ENCODE measurements around the gene LAMA2. TPM values are rescaled to one million over a fixed set of nuclear protein-coding genes. Genes with fewer than 3 reads are reported as not detected.
A peak's percentile ranks its signal among the peaks of the same experiment; 100 is the strongest.

Gene LAMA2
- total and polyA plus RNA-seq, 2 of the 13 experiments (the other 11 are each of a cell fraction or from before 2014, with no cell fraction given), result 0.11 to 0.28 TPM

DNA sequence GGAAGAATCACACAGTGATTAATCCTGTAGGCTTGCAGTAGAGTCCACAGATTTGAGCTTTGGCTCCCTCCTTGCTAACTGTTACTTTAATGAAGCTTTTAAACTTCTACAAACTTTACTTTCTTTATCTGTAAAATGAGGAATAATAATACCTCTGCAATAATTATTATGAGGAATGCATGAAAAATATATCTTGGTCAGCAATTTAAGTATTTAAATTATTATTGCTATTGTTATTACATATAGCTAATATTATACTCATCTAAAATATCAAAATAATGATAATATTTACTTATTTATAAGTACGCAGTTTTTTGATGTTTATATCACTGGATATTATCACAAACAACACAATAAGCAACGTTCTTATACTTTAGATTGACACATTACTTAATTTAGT lies 38.3 kb upstream of the LAMA2 start:
- no peak for DNase-seq (ENCODE audit: low spot score)
- Histone ChIP-seq H3K4me2 (ENCODE audit: low read depth, low read length) (no peak overlapping the region), H3K79me2 (ENCODE audit: insufficient read depth, low read length) (no peaks in the 10 kb centered on the region), H3K9ac (ENCODE audit: insufficient read depth, low read depth, low read length) (no peak overlapping the region), H3K9me3 (ENCODE audit: low read length) (no peaks in the 10 kb centered on the region), H3K4me3 (replicated peaks in 1 of 3; ENCODE audit: insufficient read depth in 1 of 3, low read depth in 2 of 3, low read length in 3 of 3) (no peak overlapping the region), H3K4me1 (ENCODE audit: insufficient read depth, low read length) (no peaks in the 10 kb centered on the region), H3K27me3 (ENCODE audit: control insufficient read depth in 1 of 2, insufficient read depth in 2 of 2, low read length in 2 of 2) (no peaks in the 10 kb centered on the region), H2AFZ (ENCODE audit: low read length) (no peak overlapping the region), H3K27ac (ENCODE audit: extremely low read length, insufficient read depth, low read length) (no peak overlapping the region), H4K20me1 (ENCODE audit: insufficient read depth, low read length) (no peaks in the 10 kb centered on the region), H3K36me3 (replicated peaks in 1 of 2; ENCODE audit: control insufficient read depth in 1 of 2, insufficient read depth in 2 of 2, low read length in 2 of 2) (no peaks in the 10 kb centered on the region)
- FAIRE-seq, result no peak
- POLR2A ChIA-PET, result no interaction called here
- WGBS (ENCODE audit: low lambda C conversion rate), result 28% methylated on average over 2 of the region's 2 CpGs
- intact Hi-C loops (cut with micrococcal nuclease; ENCODE audit: unreplicated experiment), result no loop called here
- ATAC-seq, result no peak
- TF ChIP-seq ZEB1 (IDR thresholded peaks at IDR 0.05; ENCODE audit: insufficient replicate concordance, low read depth) (no peak), ZNF205 (CRISPR knock-in tag; IDR thresholded peaks at IDR 0.05) (no peak), MAFF (IDR thresholded peaks at IDR 0.05; ENCODE audit: low read depth, low read length) (peak; percentile 45; the same call in 1 of the 2 replicates), ZNF567 (CRISPR knock-in tag; IDR thresholded peaks at IDR 0.05; ENCODE audit: borderline replicate concordance) (no peak), MAFK (conservative IDR thresholded peaks at IDR 0.05 in 1 of 2, IDR thresholded peaks at IDR 0.05 in 1 of 2; ENCODE audit: low read length in 2 of 2) (peak; percentile 9 to 66; a peak in 2 of 4 replicates)
- no TSS peak for BruUV-seq (replicated peaks)
- CTCF ChIA-PET (ENCODE audit: low intra/inter-chr PET ratio, low total read pairs), result no interaction called here
- in situ Hi-C loops (cut with HindIII; ENCODE audit: extremely low pct_ligation_motif_present, low pct_unique_long_range_greater_than_20kb), result no loop called here

GRCh38 chr6:128847431-128848210 lies 35.3 kb upstream of the LAMA2 start:
- CTCF ChIA-PET (ENCODE audit: low intra/inter-chr PET ratio, low total read pairs), result no interaction called here
- Histone ChIP-seq H3K9ac (ENCODE audit: insufficient read depth, low read depth, low read length) (no peak overlapping the region), H3K4me3 (replicated peaks in 1 of 3; ENCODE audit: insufficient read depth in 1 of 3, low read depth in 2 of 3, low read length in 3 of 3) (no peak overlapping the region), H3K27ac (ENCODE audit: extremely low read length, insufficient read depth, low read length) (no peak overlapping the region), H3K4me1 (ENCODE audit: insufficient read depth, low read length) (no peaks in the 10 kb centered on the region), H3K4me2 (ENCODE audit: low read depth, low read length) (no peak overlapping the region), H3K36me3 (replicated peaks in 1 of 2; ENCODE audit: control insufficient read depth in 1 of 2, insufficient read depth in 2 of 2, low read length in 2 of 2) (no peaks in the 10 kb centered on the region), H3K9me3 (ENCODE audit: low read length) (no peaks in the 10 kb centered on the region), H4K20me1 (ENCODE audit: insufficient read depth, low read length) (no peaks in the 10 kb centered on the region), H2AFZ (ENCODE audit: low read length) (no peak overlapping the region), H3K79me2 (ENCODE audit: insufficient read depth, low read length) (no peaks in the 10 kb centered on the region), H3K27me3 (ENCODE audit: control insufficient read depth in 1 of 2, insufficient read depth in 2 of 2, low read length in 2 of 2) (no peaks in the 10 kb centered on the region)
- no peak for DNase-seq (ENCODE audit: low spot score)
- under 1% methylated on average over 4 of the region's 4 CpGs for WGBS (ENCODE audit: low lambda C conversion rate)
- FAIRE-seq, result no peak
- no peak for TF ChIP-seq FOSL2 (CRISPR knock-in tag; IDR thresholded peaks at IDR 0.05)
- TF ChIP-seq, protein P1, sequence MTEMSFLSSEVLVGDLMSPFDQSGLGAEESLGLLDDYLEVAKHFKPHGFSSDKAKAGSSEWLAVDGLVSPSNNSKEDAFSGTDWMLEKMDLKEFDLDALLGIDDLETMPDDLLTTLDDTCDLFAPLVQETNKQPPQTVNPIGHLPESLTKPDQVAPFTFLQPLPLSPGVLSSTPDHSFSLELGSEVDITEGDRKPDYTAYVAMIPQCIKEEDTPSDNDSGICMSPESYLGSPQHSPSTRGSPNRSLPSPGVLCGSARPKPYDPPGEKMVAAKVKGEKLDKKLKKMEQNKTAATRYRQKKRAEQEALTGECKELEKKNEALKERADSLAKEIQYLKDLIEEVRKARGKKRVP (CRISPR knock-in tag; IDR thresholded peaks at IDR 0.05), result no peak
- TF ChIP-seq KAT2B (IDR thresholded peaks at IDR 0.05; ENCODE audit: borderline replicate concordance, low read depth, low read length), result no peak
- TF ChIP-seq ERF (CRISPR knock-in tag; IDR thresholded peaks at IDR 0.05), result no peak
- no peak for TF ChIP-seq ZNF331 (CRISPR knock-in tag; IDR thresholded peaks at IDR 0.05)
- no peak for TF ChIP-seq ZSCAN31 (CRISPR knock-in tag; IDR thresholded peaks at IDR 0.05; ENCODE audit: low read depth)
- no peak for TF ChIP-seq ZNF7 (CRISPR knock-in tag; IDR thresholded peaks at IDR 0.05)
- no peak for TF ChIP-seq STAT6 (CRISPR knock-in tag; IDR thresholded peaks at IDR 0.05; ENCODE audit: borderline replicate concordance)
- TF ChIP-seq ZNF773 (CRISPR knock-in tag; IDR thresholded peaks at IDR 0.05; ENCODE audit: borderline replicate concordance), result no peak
- TF ChIP-seq ZNF354B (CRISPR knock-in tag; IDR thresholded peaks at IDR 0.05), result no peak
- TF ChIP-seq CBX2 (IDR thresholded peaks at IDR 0.05; ENCODE audit: low read depth, low read length), result no peak
- no peak for TF ChIP-seq CBX2 (CRISPR knock-in tag; IDR thresholded peaks at IDR 0.05; ENCODE audit: low read depth)
- no TSS peak for BruUV-seq (replicated peaks)
- ATAC-seq, result no peak
- POLR2A ChIA-PET, result no interaction called here
- in situ Hi-C loops (cut with HindIII; ENCODE audit: extremely low pct_ligation_motif_present, low pct_unique_long_range_greater_than_20kb), result no loop called here
- intact Hi-C loops (cut with micrococcal nuclease; ENCODE audit: unreplicated experiment), result no loop called here

All from HepG2 (cell line).